Retinal pigment epithelial cell (primary cell): ENCODE measurements around the gene RTN4IP1.

Source experiments
- DNase-seq: peaks from one replicate; pipeline ENCODE4 v3.0.0-alpha.2; 2010; ENCODE audit warnings: low read depth
- H3K4me3 ChIP-seq: 2 replicates; pipeline ENCODE4 v1.5.1; 2011; ENCODE audit warnings: mild to moderate bottlenecking, low read length, control low read depth, moderate library complexity
- TF ChIP-seq, protein P1 (sequence below): conservative IDR thresholded peaks from 2 replicates; pipeline ENCODE4 v1.5.1; 2011; ENCODE audit warnings: low read depth, low read length, control low read depth, inconsistent platforms

RTN4IP1 gene

GRCh38 chr6:106538145-106538544 lies 91.2 kb downstream of the RTN4IP1 start:
- H3K4me3 ChIP-seq, result no peak overlapping the region
- DNase-seq, result no peak
- TF ChIP-seq, protein P1, sequence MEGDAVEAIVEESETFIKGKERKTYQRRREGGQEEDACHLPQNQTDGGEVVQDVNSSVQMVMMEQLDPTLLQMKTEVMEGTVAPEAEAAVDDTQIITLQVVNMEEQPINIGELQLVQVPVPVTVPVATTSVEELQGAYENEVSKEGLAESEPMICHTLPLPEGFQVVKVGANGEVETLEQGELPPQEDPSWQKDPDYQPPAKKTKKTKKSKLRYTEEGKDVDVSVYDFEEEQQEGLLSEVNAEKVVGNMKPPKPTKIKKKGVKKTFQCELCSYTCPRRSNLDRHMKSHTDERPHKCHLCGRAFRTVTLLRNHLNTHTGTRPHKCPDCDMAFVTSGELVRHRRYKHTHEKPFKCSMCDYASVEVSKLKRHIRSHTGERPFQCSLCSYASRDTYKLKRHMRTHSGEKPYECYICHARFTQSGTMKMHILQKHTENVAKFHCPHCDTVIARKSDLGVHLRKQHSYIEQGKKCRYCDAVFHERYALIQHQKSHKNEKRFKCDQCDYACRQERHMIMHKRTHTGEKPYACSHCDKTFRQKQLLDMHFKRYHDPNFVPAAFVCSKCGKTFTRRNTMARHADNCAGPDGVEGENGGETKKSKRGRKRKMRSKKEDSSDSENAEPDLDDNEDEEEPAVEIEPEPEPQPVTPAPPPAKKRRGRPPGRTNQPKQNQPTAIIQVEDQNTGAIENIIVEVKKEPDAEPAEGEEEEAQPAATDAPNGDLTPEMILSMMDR, result no peak

- no peak overlapping the region for H3K4me3 ChIP-seq
- DNase-seq, result no peak
- TF ChIP-seq, protein P1, result no peak
These were observed 91.6 kb downstream of the RTN4IP1 start for GRCh38 chr6:106537662-106538061.

DNA sequence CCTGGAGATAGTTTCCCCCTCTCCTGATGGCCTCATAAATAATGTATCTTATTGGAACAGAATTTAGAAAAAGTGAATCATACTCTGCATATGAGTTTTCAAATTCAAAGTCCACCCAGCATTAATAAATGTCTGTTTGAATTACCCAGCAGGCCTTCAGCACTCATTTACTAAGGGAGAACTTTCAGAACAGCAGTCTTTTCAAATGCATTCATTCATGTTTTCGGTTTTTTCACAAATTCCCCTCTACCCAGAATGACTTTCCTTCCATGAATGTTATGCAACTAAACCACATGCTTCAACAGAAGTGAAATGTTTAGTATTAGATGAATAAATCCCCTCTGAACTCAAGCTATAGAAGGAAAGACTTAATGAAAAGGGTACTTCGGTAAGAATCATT lies 92.4 kb downstream of the RTN4IP1 start:
- no peak for DNase-seq
- TF ChIP-seq, protein P1, result no peak
- no peak overlapping the region for H3K4me3 ChIP-seq

- H3K4me3 ChIP-seq, result no peak overlapping the region
- TF ChIP-seq, protein P1, result no peak
- DNase-seq, result no peak
These were observed 92.9 kb downstream of the RTN4IP1 start for GRCh38 chr6:106536357-106536756.

- no peak for DNase-seq
- no peak overlapping the region for H3K4me3 ChIP-seq
- TF ChIP-seq, protein P1, result no peak
These were observed 94.3 kb downstream of the RTN4IP1 start for GRCh38 chr6:106535012-106535411.

DNA sequence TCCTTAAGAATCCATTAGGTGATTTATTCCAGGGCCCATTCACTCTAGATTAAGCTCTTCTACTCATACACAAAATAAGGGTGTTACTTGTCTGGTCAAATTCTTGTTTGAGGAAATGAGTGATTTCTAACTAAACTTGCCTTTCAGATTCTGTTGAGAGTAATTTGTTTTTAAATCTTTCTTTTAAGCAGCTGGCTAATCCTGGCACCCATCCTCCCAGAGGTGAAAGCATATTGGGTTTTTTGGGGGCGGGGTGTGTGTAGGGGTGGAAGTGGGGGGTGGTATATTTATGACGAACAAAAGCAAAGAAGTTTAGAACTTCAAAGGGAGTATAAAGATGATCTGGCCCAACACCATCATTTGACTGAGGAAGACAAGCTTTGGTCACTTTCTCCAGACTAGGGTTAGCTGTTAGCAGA lies 94.7 kb downstream of the RTN4IP1 start:
- DNase-seq, result no peak
- TF ChIP-seq, protein P1, result no peak
- no peak overlapping the region for H3K4me3 ChIP-seq

GRCh38 chr6:106534004-106534403 lies 95.3 kb downstream of the RTN4IP1 start:
- DNase-seq, result no peak
- no peak overlapping the region for H3K4me3 ChIP-seq
- TF ChIP-seq, protein P1, result no peak
